DMS53 (cell line): ENCODE results near the gene BRIP1.
"Not testable (repeated sequence)": the region's sequence is repeated elsewhere in the genome, so short reads cannot be mapped to it uniquely, and the experiment has no call there.

Experiments
- DNase-seq: peaks from one replicate; lab custom pipeline; 2025; lab: John Stamatoyannopoulos, UW

Gene BRIP1

GRCh38 chr17:61727798-61728197, 135.5 kb downstream of the BRIP1 start:
- DNase-seq = not testable (repeated sequence)

GRCh38 chr17:61726977-61727376, 136.4 kb downstream of the BRIP1 start:
- DNase-seq = no peak

- no peak for DNase-seq
These were observed 138.6 kb downstream of the BRIP1 start for GRCh38 chr17:61724777-61725176.

- DNase-seq = no peak
These were observed 139.4 kb downstream of the BRIP1 start for GRCh38 chr17:61723914-61724313.

- no peak for DNase-seq
These were observed 140.1 kb downstream of the BRIP1 start for GRCh38 chr17:61723183-61723582.

- no peak for DNase-seq
These were observed 140.9 kb downstream of the BRIP1 start for GRCh38 chr17:61722398-61722797.

GRCh38 chr17:61720016-61720795, 143.1 kb downstream of the BRIP1 start:
- no peak for DNase-seq

GRCh38 chr17:61719220-61719619, 144.1 kb downstream of the BRIP1 start:
- DNase-seq = not testable (repeated sequence)

- no peak for DNase-seq
These were observed 145.3 kb downstream of the BRIP1 start for GRCh38 chr17:61718022-61718421.

GRCh38 chr17:61717352-61717751, 146.0 kb downstream of the BRIP1 start:
- no peak for DNase-seq

GRCh38 chr17:61716225-61716829, 147.0 kb downstream of the BRIP1 start:
- DNase-seq = no peak

GRCh38 chr17:61715348-61715747, 148.0 kb downstream of the BRIP1 start:
- no peak for DNase-seq

GRCh38 chr17:61714300-61714699, 149.0 kb downstream of the BRIP1 start:
- no peak for DNase-seq

- DNase-seq = no peak
These were observed 150.3 kb downstream of the BRIP1 start for GRCh38 chr17:61713035-61713434.

GRCh38 chr17:61710546-61710945, 152.8 kb downstream of the BRIP1 start:
- no peak for DNase-seq

- no peak for DNase-seq
These were observed 153.8 kb downstream of the BRIP1 start for GRCh38 chr17:61709567-61709966.

GRCh38 chr17:61704935-61705449, 158.3 kb downstream of the BRIP1 start:
- DNase-seq = no peak

GRCh38 chr17:61702450-61702849, 160.9 kb downstream of the BRIP1 start:
- no peak for DNase-seq

GRCh38 chr17:61701978-61702377, 161.3 kb downstream of the BRIP1 start:
- no peak for DNase-seq

GRCh38 chr17:61701334-61701733, 162.0 kb downstream of the BRIP1 start:
- DNase-seq = no peak

- no peak for DNase-seq
These were observed 163.1 kb downstream of the BRIP1 start for GRCh38 chr17:61700252-61700651.

GRCh38 chr17:61699694-61700093, 163.6 kb downstream of the BRIP1 start:
- no peak for DNase-seq

GRCh38 chr17:61699032-61699431, 164.3 kb downstream of the BRIP1 start:
- no peak for DNase-seq
